ENCODE data around the gene SLC11A2.
"Not testable (repeated sequence)": the region's sequence is repeated elsewhere in the genome, so short reads cannot be mapped to it uniquely, and the experiment has no call there.

The SLC11A2 gene

DNA sequence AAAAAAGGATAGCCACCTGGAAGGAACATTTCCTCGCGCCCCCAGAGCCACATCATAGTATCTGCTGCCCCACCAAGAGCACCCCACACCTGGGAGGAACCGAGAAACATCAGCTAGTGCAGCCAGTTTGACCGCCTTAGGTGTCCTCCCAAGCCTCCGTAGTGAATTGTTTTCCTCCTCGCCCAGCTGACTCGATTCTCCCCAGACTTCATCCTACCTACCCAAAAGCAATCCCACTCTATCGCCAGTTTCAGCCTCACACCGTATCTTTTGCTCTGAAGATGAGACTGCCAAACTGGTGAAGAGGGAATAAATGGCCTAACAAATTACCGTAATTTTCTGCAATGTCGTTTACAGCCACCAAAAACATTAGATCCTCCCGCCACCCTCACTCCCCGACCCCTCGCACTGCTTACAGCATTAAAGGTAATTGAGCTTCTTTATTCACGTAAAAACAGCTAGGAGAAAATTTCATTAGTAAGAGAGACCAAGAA is 1.2 kb upstream of the SLC11A2 start:
- in situ Hi-C loops (cut with MboI; ENCODE audit: low sequenced_read_pairs) = no loop called here

GRCh38 chr12:51025338-51025835 is 797 bp downstream of the SLC11A2 start:
- in situ Hi-C loops (cut with MboI; ENCODE audit: low sequenced_read_pairs) = no loop called here

GRCh38 chr12:51023625-51024382 is 2.4 kb downstream of the SLC11A2 start:
- in situ Hi-C loops (cut with MboI; ENCODE audit: low sequenced_read_pairs) = no loop called here

GRCh38 chr12:51021694-51022093 is 4.5 kb downstream of the SLC11A2 start:
- in situ Hi-C loops (cut with MboI; ENCODE audit: low sequenced_read_pairs) = no loop called here

GRCh38 chr12:51020448-51021182 is 5.6 kb downstream of the SLC11A2 start:
- in situ Hi-C loops (cut with MboI; ENCODE audit: low sequenced_read_pairs) = no loop called here

DNA sequence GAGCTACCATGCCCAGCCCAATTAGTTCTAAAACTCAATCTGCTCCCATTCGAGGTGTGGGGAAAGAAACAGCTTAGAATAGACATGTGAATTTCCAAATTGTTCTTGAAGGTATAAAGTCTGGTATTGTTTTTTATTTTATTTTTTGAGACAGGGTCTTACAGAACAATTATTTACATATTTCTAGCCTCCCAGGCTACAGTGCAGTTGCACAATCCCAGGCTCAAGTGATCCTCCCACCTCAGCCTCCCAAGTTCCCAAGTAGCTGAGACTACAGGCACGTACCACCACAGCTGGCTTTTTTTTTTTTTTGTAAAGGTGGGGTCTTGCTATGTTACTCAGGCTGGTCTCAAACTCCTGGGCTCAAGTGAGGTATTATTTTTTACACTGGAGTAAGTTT is 6.3 kb downstream of the SLC11A2 start:
- in situ Hi-C loops (cut with MboI; ENCODE audit: low sequenced_read_pairs) = no loop called here

GRCh38 chr12:51018956-51019355 is 7.2 kb downstream of the SLC11A2 start:
- in situ Hi-C loops (cut with MboI; ENCODE audit: low sequenced_read_pairs) = no loop called here

DNA sequence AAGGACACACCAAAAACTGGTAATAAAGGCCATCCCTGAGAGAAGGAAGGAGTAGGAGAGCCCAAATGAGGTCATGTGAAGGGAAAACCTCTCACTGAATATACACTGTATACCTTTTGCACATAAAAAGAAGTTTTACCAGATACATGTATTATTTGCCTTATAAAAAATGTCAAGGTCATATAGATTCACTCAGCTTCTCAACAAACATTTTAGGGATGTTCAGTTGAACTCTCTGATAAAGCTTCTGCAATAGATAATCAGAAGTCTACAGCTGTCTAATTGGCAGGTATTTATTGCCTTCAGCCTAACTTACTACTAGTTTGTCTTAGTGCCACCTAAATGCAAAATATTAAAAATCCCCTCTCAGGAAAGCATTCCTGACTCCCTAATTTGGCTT is 8.7 kb downstream of the SLC11A2 start:
- in situ Hi-C loops (cut with MboI; ENCODE audit: low sequenced_read_pairs) = no loop called here

GRCh38 chr12:51014467-51014866 is 11.7 kb downstream of the SLC11A2 start:
- in situ Hi-C loops (cut with MboI; ENCODE audit: low sequenced_read_pairs) = not testable (repeated sequence)

GRCh38 chr12:51013441-51013840 is 12.7 kb downstream of the SLC11A2 start:
- in situ Hi-C loops (cut with MboI; ENCODE audit: low sequenced_read_pairs) = no loop called here

GRCh38 chr12:51012570-51013236 is 13.5 kb downstream of the SLC11A2 start:
- in situ Hi-C loops (cut with MboI; ENCODE audit: low sequenced_read_pairs) = no loop called here

- in situ Hi-C loops (cut with MboI; ENCODE audit: low sequenced_read_pairs) = no loop called here
These were observed 14.2 kb downstream of the SLC11A2 start for GRCh38 chr12:51011955-51012354.

- in situ Hi-C loops (cut with MboI; ENCODE audit: low sequenced_read_pairs) = no loop called here
These were observed 17.1 kb downstream of the SLC11A2 start for GRCh38 chr12:51009056-51009440.

DNA sequence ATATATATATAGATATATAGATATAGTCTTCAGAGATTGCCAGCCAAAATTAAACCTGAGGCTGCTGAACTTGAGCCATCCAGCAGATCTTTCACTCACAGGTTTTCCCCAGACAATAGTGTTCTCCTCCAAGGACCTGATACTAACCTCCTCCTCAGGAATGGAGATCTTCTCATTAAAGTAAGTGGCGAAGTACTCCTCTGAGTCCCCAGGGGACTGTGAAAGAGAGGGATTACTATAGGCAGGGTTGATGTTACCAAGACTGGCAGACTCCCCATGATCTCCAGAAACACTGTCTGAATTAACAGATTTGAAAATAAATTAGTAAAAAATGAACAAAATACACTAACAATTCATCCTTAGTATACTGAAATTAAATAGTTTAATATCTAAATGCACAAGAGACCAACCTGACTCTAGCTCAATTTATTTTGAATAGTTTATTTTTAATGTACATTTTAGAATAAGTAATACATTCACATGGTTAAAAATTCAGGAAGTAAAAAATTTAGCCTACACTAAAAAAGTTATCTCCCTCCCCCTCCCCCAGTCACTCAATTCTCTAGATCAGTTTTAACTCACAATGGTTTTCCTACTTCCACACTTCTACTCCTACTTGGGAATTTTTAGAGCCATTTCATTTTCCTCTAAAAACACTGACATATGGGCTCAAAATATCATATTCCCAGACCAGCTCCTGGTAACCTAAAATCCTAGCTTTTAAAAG is 17.7 kb downstream of the SLC11A2 start:
- in situ Hi-C loops (cut with MboI; ENCODE audit: low sequenced_read_pairs) = no loop called here

GRCh38 chr12:51005671-51006070 is 20.5 kb downstream of the SLC11A2 start:
- in situ Hi-C loops (cut with MboI; ENCODE audit: low sequenced_read_pairs) = no loop called here

DNA sequence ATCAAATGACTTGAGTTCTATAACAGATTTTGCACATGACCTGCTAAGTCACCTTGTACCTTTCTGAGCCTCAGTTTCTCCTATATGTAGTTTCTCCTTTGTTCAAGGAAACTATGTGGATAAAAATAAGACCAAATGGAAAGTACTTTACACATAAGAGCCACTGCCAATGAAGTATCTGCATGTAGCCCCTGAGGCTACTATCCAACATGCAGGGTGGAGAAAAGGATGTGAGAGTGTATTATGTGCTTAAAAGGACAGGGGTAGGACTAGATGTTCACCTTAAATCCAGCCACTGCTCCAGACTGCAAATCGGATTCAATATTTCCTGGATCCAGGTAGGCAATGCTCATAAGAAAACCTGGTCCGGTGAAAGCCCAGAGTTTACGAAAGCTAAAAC is 21.2 kb downstream of the SLC11A2 start:
- in situ Hi-C loops (cut with MboI; ENCODE audit: low sequenced_read_pairs) = no loop called here

DNA sequence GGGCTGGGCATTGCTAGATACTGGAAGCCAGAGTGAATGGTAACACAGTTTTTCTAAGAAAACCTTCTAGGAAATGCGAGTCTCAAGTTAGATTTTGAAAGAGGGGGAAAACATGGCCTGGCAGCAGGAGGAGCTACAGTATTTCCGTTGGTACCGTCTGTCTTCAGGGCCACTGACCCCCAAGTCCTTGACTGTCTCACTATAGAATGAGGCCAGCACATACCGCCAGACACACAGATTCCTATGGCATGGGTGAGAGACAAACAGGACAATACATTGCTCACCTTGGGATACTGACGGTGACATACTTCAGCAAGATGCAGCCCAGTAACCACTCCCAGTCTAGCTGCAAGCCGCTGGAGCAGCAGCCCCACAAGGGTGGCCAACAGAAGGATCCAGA is 21.7 kb downstream of the SLC11A2 start:
- in situ Hi-C loops (cut with MboI; ENCODE audit: low sequenced_read_pairs) = no loop called here

GRCh38 chr12:51001799-51002198 is 24.4 kb downstream of the SLC11A2 start:
- in situ Hi-C loops (cut with MboI; ENCODE audit: low sequenced_read_pairs) = no loop called here

DNA sequence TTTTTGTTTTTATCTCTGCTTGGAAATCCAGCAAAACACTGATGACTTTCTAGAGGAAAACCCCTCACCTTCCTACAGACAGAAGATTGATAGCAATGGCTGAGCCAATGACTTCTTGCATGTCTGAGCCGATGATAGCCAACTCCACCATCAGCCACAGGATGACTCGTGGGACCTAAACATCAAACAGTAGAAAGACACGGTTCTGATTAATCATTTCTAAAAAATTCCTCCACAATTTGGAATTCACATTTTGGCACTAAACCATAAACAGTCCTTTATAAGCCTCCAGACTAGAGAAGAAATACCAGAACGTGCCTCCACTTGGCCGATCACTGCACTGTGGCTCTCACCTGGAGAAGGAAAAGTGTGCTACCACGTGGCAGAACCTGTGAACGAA is 25.9 kb downstream of the SLC11A2 start:
- in situ Hi-C loops (cut with MboI; ENCODE audit: low sequenced_read_pairs) = no loop called here

GRCh38 chr12:50999093-50999492 is 27.1 kb downstream of the SLC11A2 start:
- in situ Hi-C loops (cut with MboI; ENCODE audit: low sequenced_read_pairs) = loop anchor here (10.0 kb wide), 1 partner anchor 174 kb away; no protein-coding TSS in a partner anchor

DNA sequence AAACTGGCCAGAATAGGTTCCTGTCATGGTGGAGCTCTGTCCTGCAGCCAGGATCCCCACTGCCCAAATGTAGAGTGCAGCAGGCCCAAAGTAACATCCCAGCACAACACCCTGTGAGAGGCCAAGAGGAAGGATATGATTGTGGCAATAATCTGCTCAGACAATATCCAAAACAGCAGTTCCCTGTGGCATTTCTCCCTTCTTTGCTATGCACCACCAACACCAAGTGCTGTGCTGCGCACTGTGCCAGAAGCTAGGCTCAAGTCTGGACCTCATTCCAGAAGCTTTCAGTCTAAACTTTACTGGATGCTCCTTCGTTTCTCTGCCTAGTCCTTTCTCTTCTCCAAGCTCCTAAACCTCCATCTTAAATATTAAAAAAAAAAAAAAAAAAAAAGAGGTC is 33.4 kb downstream of the SLC11A2 start:
- in situ Hi-C loops (cut with MboI; ENCODE audit: low sequenced_read_pairs) = loop anchor here (10.0 kb wide), 1 partner anchor 168 kb away; no protein-coding TSS in a partner anchor

Measured in HL-60/S4 (cell line).